PC-9 (cell line): ENCODE results near the gene MT1F. TPM values are rescaled to one million over a fixed set of nuclear protein-coding genes. Genes with fewer than 3 reads are reported as not detected.

Experiments
- BruUV-seq: library from RNA; stranded (reverse); fragments of 400-500 nt; replicated peaks from 2 replicates; lab custom pipeline; 2021; lab: Mats Ljungman, UMichigan
- CTCF ChIA-PET: fragments of 300-600 bp; sonication (Branson Sonifier 250); formaldehyde crosslinking; loops from one replicate; lab custom pipeline; 2022; ENCODE audit warnings: antibody characterized with exemption; lab: Charles Lee
- POLR2A ChIA-PET: fragments of 300-600 bp; sonication (Branson Sonifier 250); formaldehyde crosslinking; loops from one replicate; lab custom pipeline; 2022; ENCODE audit warnings: antibody characterized with exemption; ENCODE audit not compliant: unreplicated experiment; lab: Charles Lee
- DNase-seq, 2 experiments: peaks; one replicate each; pipeline versions ENCODE4 v3.0.0 to v3.0.0-alpha.2; 2015 to 2022; ENCODE audit warnings: mixed read lengths in 1 of 2
- H2AFZ ChIP-seq: fragments of 200-600 bp; sonication (generic); 2 replicates; pipeline ENCODE4 v1.8.1; 2017; ENCODE audit warnings: antibody characterized with exemption
- H3F3A ChIP-seq: fragments of 200-600 bp; sonication (generic); 2 replicates; pipeline ENCODE4 v1.8.1; 2017; ENCODE audit warnings: antibody characterized with exemption, mild to moderate bottlenecking, low read depth; ENCODE audit not compliant: insufficient read depth
- H3K27ac ChIP-seq: fragments of 200-600 bp; sonication (generic); 2 replicates; pipeline ENCODE4 v1.6.1; 2016; ENCODE audit warnings: mixed run types
- H3K27me3 ChIP-seq: fragments of 200-600 bp; sonication (generic); 2 replicates; pipeline ENCODE4 v1.6.1; 2016; ENCODE audit warnings: low read depth, mixed run types; ENCODE audit not compliant: insufficient read depth
- H3K36me3 ChIP-seq: fragments of 200-600 bp; sonication (generic); 2 replicates; pipeline ENCODE4 v1.6.1; 2016; ENCODE audit warnings: low read depth, mixed run types
- H3K4me1 ChIP-seq: fragments of 200-600 bp; sonication (generic); replicated peaks from 2 replicates; pipeline ENCODE4 v1.6.1; 2016; ENCODE audit warnings: mixed run types; ENCODE audit not compliant: insufficient read depth
- H3K4me2 ChIP-seq: fragments of 200-600 bp; sonication (generic); 2 replicates; pipeline ENCODE4 v1.6.1; 2017; ENCODE audit warnings: mixed run types
- H3K4me3 ChIP-seq: fragments of 200-600 bp; sonication (generic); 2 replicates; pipeline ENCODE4 v1.6.1; 2016; ENCODE audit warnings: mixed run types
- H3K79me2 ChIP-seq: fragments of 200-600 bp; sonication (generic); 2 replicates; pipeline ENCODE4 v1.6.1; 2017; ENCODE audit warnings: low read depth, mixed run types
- H3K9me2 ChIP-seq: fragments of 200-600 bp; sonication (generic); 2 replicates; pipeline ENCODE4 v1.8.1; 2017; ENCODE audit warnings: mild to moderate bottlenecking; ENCODE audit not compliant: insufficient read depth
- H3K9me3 ChIP-seq: fragments of 200-600 bp; sonication (generic); 2 replicates; pipeline ENCODE4 v1.8.1; 2016; ENCODE audit warnings: low read depth; ENCODE audit not compliant: insufficient read depth
- H4K20me1 ChIP-seq: fragments of 200-600 bp; sonication (generic); 2 replicates; pipeline ENCODE4 v1.8.1; 2017; ENCODE audit not compliant: insufficient read depth
- EZH2 ChIP-seq: fragments of 200-600 bp; sonication (generic); IDR thresholded peaks from 2 replicates; pipeline ENCODE4 v1.8.0; 2017; ENCODE audit warnings: antibody characterized with exemption, low read depth
- intact Hi-C: fragments of 100-400 bp; cut with micrococcal nuclease; formaldehyde crosslinking; loops from one replicate; pipeline ENCODE4 v1.10.0; 2022; ENCODE audit not compliant: unreplicated experiment
- total RNA-seq: library from RNA; stranded (reverse); gene quantifications from 2 replicates; pipeline ENCODE4 v1.2.3, GENCODE V29; 2021
- TF ChIP-seq, protein P1 (sequence below): fragments of 200-600 bp; sonication (generic); conservative IDR thresholded peaks from 2 replicates; pipeline ENCODE4 v1.6.1; 2017; ENCODE audit warnings: mixed run types, antibody characterized with exemption, mild to moderate bottlenecking, moderate library complexity

MT1F gene
- total RNA-seq, 1 experiment from 2014 or later = 4.0 TPM

DNA sequence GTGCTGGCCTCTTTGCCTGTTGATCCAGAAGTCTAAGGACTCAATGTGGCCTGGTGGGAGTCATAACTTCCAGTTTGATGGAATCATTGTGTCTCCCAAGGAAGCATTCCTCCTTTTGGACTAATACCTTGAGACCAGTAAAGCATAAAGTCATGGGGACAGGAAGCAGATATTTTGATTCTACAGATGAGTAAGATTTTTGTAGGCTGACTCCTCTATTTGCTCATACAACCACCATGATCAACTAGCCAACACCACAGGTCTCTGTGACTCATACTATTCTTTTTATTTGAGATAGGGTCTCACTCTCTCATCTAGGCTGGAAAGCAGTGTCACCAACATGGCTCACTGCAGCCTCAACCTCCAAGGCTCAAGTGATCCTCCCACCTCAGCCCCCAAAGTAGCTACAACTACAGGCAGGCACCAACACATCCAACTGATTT, 43.2 kb upstream of the MT1F start:
- DNase-seq = peak in 1 of 2 experiments; percentile 94
- CTCF ChIA-PET = no interaction called here
- no TSS peak for BruUV-seq

DNA sequence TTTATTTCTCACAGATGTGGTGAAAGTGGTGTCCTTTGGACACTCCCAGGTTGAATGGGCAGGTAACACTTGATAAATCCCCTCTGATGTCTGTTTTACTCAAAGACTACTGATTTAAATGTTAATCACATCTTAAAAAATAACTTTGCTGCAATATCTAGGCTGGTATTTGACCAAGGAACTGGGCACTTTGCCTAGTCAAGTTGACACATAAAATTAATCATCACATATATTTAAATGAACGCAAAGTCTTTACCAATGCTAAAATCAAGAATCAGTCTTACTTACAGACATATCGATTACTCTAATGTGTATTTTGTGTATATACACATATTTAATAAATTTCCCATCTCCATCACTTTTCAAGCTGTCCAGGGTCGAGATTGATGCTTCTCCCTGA, 42.4 kb upstream of the MT1F start:
- Histone ChIP-seq H4K20me1 (no peaks in the 10 kb centered on the region), H3K9me2 (no peaks in the 10 kb centered on the region), H3K4me2 (peak overlapping the region; percentile 55), H3K79me2 (no peaks in the 10 kb centered on the region), H3K27me3 (no peaks in the 10 kb centered on the region), H3K36me3 (no peaks in the 10 kb centered on the region), H3K27ac (peak overlapping the region; percentile 79), H3K9me3 (no peaks in the 10 kb centered on the region), H3F3A (peaks cover 27% of the 10 kb centered on the region), H3K4me1 (peaks cover 56% of the 10 kb centered on the region), H2AFZ (no peak overlapping the region), H3K4me3 (no peak overlapping the region)
- BruUV-seq = no TSS peak
- no peak for TF ChIP-seq EZH2
- TF ChIP-seq, protein P1, sequence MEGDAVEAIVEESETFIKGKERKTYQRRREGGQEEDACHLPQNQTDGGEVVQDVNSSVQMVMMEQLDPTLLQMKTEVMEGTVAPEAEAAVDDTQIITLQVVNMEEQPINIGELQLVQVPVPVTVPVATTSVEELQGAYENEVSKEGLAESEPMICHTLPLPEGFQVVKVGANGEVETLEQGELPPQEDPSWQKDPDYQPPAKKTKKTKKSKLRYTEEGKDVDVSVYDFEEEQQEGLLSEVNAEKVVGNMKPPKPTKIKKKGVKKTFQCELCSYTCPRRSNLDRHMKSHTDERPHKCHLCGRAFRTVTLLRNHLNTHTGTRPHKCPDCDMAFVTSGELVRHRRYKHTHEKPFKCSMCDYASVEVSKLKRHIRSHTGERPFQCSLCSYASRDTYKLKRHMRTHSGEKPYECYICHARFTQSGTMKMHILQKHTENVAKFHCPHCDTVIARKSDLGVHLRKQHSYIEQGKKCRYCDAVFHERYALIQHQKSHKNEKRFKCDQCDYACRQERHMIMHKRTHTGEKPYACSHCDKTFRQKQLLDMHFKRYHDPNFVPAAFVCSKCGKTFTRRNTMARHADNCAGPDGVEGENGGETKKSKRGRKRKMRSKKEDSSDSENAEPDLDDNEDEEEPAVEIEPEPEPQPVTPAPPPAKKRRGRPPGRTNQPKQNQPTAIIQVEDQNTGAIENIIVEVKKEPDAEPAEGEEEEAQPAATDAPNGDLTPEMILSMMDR = no peak
- ChIA-PET POLR2A (no interaction called here), CTCF (interaction anchor here (0.6 to 1.0 kb wide), 2 partner anchors 15 to 24 kb away, joined by 3 to 4 read pairs; no protein-coding TSS in a partner anchor)
- intact Hi-C loops = no loop called here
- peak in 1 of 2 experiments; percentile 69 for DNase-seq

More for the DNA sequence above, 43.2 kb upstream of the MT1F start:
- H3F3A ChIP-seq = peaks cover 35% of the 10 kb centered on the region
- H4K20me1 ChIP-seq = no peaks in the 10 kb centered on the region
- H3K9me2 ChIP-seq = no peaks in the 10 kb centered on the region
- intact Hi-C loops = no loop called here
- H3K79me2 ChIP-seq = no peaks in the 10 kb centered on the region
- H2AFZ ChIP-seq = no peak overlapping the region
- H3K27ac ChIP-seq = peak overlapping the region; percentile 79
- H3K4me2 ChIP-seq = peak overlapping the region; percentile 55
- H3K27me3 ChIP-seq = no peaks in the 10 kb centered on the region
- H3K9me3 ChIP-seq = no peaks in the 10 kb centered on the region
- H3K36me3 ChIP-seq = no peaks in the 10 kb centered on the region
- TF ChIP-seq, protein P1 = no peak
- TF ChIP-seq EZH2 = no peak
- no peak overlapping the region for H3K4me3 ChIP-seq
- peaks cover 63% of the 10 kb centered on the region for H3K4me1 ChIP-seq
- POLR2A ChIA-PET = no interaction called here

- Histone ChIP-seq H3K36me3 (no peaks in the 10 kb centered on the region), H3K27me3 (no peaks in the 10 kb centered on the region), H3F3A (peaks cover 19% of the 10 kb centered on the region), H4K20me1 (no peaks in the 10 kb centered on the region), H3K79me2 (no peaks in the 10 kb centered on the region), H2AFZ (no peak overlapping the region), H3K27ac (no peak overlapping the region), H3K4me1 (peaks cover 46% of the 10 kb centered on the region), H3K4me3 (no peak overlapping the region), H3K9me2 (no peaks in the 10 kb centered on the region), H3K9me3 (no peaks in the 10 kb centered on the region), H3K4me2 (no peak overlapping the region)
- ChIA-PET CTCF (no interaction called here), POLR2A (no interaction called here)
- no peak for DNase-seq
- intact Hi-C loops = no loop called here
- TF ChIP-seq EZH2 = no peak
- TF ChIP-seq, protein P1 = no peak
- no TSS peak for BruUV-seq
Observed at GRCh38 chr16:56616608-56617211, 41.0 kb upstream of the MT1F start.
